H4 (cell line): Measurements from ENCODE around the gene TNNI3. TPM values are rescaled to one million over a fixed set of nuclear protein-coding genes. Genes with fewer than 3 reads are reported as not detected.
A peak's percentile ranks its signal among the peaks of the same experiment; 100 is the strongest.
"Not testable (repeated sequence)": the region's sequence is repeated elsewhere in the genome, so short reads cannot be mapped to it uniquely, and the experiment has no call there.

Experiments used
- DNase-seq: peaks from one replicate; pipeline ENCODE4 v3.0.0-alpha.2; 2015; ENCODE audit warnings: low spot score
- total RNA-seq: library from RNA; depleted of rRNA; stranded (reverse); fragments of >200 nt; shearing (Covaris generic); gene quantifications from 2 replicates; pipeline ENCODE4 v1.2.3, GENCODE V29; 2014

The TNNI3 gene
- total RNA-seq, 1 experiment from 2014 or later: not detected

DNA sequence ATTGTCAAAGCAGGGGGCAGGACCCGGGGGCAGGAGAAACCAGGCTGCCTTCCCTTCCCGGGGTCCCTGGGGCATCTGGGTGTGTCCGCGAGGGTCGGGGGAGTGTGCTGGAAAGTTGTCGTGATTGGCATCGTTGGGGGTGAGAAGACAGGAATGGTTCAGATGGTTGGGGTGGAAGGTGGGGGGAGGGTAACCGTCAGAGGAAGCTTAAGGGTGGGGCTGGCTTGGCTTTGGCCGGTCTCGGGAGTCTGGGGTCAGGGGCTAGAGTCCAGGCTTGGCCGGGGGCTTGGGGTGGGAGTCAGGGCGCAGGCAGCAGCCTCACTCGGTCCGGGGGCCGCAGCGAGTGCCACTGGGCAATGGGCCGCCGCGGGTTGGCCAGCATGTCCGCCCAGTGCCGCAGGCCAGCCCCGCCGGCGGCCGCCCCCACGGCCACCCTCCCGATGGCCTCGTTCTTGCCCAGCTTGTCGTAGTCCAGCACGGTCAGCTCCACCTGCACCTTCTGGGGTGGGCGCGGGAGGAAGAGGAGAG lies 15.7 kb upstream of the TNNI3 start:
- DNase-seq: no peak

DNA sequence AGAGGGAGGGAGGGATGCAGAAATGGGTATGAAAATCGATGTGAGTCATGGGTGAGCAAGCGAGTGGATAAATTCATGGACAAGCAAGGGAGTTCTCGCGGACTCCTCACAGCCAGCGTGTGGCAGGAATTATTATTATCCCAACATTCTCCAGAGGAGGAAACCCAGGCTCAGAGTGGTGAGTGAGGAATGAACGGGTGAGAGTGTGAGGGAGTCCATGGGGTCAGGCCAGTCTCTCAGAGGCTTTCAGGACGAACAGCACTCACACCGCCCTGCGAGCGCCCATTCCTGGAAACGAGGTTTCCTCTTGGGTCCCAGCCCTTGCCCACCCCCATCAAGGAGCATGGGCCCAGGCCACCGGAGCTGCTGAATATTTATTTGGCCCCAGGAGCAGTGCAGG lies 15.2 kb upstream of the TNNI3 start:
- no peak for DNase-seq

DNA sequence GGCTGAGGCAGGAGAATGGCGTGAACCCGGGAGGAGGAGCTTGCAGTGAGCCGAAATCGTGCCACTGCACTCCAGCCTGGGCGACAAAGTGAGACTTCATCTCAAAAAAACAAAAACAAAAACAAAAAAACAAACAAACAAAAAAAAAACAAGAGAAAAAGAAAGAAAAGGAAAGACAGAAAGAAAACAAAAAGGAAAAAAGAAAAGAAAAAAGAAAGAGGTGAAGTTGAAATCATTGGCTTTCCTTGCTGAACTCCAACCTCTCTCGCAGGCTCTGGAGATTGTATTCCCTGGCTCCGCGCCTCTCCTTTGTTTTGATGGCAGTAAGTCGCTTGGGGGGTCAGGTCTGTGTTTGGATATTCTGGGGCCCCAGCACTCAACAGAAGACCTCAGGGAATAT lies 14.8 kb upstream of the TNNI3 start:
- DNase-seq: not testable (repeated sequence)

DNA sequence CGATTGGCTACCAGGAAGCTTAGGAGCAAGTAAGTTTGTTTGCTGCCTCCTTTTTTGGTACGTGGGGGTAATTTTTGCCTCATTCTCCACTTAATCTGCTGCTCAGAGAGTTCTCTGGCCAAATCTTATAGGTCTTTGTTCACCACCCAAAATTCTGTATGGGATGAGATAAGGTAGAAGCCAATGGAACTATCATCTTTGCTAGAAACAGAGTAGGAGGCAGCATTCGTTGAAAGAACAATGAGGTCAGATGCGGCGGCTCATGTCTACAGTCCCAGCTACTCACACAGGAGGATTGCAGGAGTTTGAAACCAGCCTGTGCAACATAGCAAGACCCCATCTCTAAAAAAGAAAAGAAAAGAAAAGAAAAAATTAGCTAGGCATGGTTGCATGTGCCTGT lies 13.9 kb upstream of the TNNI3 start:
- DNase-seq: no peak

DNA sequence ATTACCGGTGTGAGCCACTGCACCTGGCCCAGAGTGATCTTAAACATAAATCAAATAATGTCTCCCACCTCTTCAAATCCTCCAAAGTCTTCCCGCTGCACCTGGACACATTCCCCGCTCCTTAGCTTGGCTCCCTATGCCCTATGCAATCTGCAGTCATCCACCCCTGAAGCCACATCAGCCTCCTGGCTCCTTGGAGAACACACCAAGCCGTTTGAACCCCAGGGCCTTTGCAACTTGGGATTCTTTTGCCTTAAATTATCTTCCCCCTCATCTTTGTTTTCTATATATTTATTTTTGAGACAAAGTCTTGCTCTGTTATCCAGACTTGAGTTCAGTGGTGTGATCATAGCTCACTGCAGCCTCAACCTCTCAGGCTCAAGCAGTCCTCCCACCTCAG lies 11.6 kb upstream of the TNNI3 start:
- no peak for DNase-seq

DNA sequence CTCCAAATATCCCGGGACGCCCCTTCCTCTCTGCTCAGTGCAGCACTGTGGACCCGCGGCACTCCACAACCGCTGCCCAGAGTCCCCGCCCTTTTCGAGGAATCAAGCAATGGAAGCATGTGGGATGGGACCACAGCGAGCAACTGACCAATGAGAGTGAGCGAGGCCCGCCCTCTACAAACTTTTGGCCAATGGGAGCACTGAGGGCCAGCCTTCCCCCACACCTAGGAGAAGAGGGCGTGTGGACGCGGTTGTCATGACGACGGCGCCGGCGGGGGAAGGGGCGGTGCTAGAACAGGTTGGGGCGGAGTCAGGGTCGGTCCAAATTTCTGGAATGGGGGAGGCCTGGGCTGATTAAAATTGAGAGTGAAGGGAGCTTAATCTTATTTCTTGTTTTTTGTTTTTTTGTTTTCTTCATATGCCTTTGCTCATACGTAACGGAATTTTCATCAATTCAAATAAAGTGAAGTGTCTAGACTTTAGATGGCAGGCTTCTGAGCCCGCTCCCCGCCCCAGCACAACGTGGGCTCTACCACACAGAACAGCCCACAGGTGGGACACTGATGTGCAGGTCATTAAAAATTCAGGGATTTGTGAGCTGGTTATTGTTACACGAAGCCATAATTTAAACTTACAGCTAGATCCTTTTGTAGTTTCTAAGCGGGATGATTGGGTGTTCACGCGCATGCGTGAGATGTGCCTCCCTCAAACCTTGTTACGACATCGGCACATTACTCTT lies 9.2 kb upstream of the TNNI3 start, which contains the start of gene DNAAF3:
Gene DNAAF3, minus strand, starts transcription at position 84 of the 739 bp plus-strand sequence. CDS start 200 bp downstream, outside the sequence.
- peak; percentile 100 for DNase-seq

DNA sequence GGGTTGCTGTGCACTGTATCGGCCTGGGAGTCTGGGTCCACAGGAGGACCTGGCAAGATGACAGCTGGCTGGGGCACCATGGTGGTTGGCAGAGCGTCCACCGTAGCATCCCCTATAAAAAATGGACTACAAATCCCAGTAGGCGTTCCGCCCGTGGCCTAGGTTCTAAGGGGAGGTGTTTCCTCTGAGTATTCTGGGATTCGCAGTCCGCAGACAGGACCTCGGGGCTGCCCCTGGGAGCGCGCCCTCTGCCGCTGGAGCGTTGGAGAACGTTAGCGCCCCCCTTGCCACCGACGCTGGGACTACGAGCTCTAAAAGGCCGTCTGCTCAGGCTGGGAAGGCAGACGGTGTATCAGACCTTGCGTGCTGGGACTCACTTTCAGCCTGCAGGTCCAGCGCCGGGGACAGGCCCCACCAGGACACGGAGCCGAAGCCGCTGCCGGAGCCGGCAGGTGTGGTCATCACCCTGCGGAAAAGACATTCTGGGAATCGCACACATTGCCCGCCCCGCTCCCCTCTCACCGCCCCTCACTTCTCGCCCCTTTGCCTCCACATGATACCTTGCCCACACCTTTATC lies 8.5 kb upstream of the TNNI3 start:
- peak; percentile 95 for DNase-seq

DNA sequence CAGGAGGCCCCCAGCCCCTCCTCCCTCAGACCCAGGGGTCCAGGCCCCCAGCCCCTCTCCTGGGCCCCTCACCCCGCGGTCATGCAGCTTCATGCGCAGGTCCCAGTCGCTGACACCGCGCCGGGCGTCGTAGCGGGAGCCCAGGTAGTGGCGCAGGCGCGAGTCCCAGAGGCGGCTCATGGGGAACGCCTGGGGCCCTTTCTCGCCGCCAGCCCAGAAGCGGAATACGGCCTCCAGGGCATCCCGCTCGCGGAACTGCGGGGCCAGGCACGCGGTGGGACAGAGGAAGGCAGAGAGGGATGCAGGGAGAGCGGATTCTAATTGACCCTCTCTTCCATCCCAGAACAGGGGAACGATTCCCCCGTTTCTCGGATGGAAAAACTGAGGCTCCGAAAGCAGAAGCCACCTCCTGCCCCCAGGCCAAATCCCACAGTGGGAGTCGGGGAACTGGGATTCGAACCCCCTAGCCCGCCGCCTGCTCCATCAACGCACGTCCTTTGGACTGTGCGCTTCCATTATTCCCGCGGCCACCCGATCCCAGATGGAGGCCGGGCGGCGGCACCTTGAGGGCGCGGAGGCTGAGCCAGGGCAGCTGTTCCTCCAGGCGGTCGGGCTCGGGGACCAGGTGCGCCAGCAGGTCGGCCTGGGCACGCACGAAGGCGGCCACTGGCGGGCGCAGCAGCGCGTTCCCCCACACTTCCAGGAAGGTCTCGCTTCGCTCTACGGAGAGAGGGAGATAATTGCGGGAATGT lies 4.2 kb upstream of the TNNI3 start:
- no peak for DNase-seq

DNA sequence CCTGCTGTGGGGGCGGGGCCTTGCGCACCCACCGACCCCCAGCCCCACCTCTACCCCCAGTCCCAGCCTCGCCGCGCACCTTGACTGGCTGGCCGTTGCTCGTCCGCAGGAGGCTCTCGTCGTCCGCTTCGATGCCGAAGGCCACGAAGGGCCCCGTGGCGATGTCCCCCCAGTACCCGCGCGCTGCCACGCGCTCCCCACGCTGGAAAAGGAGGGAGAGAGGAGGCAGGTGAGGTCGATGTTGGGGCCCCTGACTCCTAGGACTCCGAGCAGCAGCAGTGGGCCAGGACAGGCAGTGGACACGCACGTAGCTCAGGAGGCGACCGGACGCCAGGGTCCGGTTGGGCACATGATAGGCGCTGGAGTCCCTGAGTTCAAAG lies 3.4 kb upstream of the TNNI3 start:
- DNase-seq: no peak

DNA sequence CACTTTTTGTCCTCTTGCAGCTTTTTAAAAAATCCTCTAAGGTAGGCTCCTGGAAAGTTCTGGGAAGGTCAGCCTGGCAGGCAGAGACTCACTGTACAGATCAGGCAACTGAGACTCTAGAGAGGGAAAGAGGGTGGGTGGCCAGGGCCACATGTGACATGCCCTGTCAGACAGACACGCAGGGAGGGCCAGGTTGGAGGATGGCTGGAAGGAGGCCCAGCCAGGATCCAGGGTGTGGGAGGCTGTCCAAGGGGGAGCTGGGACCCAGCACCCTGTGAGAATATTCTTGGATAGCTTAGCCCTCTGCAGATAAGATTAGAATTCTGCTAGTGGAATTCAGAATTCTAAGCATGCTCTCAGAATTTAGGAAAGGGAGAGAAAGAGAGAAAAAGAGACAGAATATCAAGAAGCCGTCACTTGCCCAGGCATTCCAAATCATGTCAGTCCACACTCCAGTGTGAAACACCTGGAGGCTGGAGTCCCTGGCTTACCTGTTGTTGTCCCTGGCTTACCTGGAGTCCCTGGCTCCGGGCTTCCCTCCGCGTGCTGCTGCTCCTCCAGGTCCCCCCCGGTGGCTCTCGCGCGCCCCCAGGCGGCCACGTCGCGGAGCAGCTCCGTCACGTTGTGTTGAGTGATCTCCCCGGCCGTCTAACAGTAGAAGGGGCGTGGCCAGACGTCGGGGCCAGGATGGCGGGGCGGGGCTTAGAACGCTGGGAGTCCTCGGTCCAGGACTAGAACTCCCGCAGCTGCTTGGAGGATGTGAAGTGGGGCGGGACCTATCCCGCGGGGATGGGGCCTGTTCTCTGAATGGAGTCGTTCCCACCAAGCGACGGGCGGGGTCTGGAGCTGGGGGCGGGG lies 2.8 kb upstream of the TNNI3 start:
- peak; percentile 97 for DNase-seq

DNA sequence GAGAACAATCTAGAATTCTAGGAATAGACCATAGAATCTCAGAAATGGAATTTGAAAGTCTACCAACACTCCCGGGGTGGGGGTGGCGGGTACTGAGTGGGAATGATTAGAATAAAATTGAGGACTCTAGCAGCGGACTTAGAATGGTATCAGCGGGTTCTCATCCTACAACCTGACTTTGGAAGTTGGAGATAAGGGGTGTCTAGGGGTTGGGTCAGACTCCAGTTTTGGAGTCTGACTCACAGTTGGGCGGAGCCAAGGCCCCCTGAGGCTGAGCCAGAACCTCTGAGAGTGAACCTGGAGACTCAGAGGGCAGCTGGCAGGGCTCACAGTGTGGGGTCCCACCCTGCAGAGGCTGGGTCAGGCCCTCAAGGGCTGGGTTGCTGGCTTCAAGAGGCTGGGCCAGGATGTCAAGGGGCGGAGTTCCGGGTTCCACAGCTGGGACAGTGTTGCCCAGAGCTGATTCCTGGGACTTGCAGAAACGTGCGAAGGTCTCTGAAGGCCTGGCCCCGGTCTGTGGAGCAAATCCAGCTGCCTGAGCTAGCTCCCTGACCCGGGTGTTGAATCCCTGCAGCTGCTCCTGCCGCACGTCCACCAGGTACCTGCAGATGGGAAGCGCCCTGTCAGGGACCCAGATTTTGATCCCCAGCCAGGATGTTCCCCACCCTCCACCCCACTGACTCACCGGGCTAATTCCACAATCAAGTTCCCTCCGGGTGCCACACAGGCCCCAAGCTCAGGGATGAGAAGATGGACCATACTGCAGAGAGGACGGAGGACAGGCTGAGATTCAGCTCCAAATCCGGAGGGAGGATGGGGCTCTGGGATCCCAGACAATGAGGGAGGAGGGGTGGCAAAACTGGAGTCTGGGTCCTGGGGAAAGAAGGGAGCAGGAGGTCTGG lies 1.6 kb upstream of the TNNI3 start:
- peak; percentile 73 for DNase-seq

DNA sequence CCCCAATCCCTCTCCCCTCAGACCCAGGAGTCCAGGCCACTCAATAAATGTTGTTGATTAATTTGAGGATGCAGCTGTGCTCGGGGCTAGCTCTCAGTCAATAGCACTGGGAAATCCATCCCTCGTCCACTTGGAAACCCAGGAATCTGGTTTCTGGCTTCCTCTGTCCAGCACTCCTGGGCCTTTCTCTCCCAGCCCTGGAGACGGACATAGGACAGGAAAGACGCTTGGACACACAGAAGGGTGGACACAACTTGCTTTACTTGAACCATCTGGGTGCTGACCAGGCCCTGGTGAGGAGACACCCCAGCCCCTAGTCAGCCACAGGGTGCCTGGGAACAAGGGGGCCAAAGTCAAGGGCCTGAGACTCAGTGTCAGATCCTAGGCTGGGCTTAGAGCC lies 891 bp upstream of the TNNI3 start:
- no peak for DNase-seq

DNA sequence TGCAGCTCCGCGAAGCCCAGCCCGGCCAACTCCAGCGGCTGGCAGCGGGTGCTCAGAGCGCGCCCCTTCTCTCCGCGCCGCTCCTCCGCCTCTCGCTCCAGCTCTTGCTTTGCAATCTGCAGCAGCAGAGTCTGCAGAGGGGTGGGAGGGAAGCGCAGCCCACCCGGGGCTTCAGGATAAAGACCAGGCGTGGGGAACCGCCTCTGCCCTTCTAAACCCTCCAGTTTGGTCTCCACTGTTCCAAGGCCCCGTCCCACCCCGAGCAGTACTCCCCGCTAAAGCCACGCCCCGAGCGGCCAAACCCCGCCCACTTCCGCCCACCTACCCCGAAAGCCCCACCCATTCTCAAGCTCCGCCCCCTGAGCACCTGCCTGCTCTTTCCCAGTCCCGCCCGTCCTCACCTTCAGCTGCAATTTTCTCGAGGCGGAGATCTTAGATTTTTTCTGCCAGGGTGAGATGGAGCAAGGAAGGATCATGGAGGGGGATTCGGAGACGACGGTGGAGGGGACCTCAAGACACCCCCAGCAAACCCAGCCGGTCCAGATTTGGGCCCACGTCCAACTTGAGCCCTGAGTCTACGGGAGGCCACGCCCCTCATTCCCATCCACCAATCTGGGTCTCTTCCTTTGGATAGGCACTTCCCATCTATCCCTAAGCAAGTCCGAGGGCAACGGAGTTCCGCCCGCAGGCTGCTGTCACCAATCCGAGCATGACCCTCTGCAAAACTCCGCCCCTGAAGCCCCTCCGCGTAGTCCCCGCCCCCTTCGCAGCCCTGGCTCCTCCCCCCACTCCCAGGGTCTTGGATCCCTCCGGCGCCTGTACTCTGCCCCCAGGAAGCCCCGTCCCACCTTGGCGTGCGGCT lies 1.1 kb downstream of the TNNI3 start:
- DNase-seq: peak; percentile 23

DNA sequence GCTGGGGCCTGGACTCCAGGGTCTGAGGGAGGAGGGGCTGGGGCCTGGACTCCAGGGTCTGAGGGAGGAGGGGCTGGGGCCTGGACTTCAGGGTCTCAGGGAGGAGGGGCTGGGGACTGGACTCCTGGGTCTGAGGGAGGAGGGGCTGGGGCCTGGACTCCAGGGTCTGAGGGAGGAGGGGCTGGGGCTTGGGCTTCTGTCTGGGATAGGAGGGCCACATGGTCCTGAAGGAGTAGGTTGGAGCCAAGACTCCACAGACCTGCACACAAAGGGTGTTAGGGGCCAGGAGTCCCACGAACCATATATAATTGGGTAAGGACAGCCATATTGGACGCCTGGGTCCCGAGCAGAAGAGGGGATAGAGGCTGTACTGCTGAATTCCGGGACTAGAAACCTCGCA lies 1.7 kb downstream of the TNNI3 start:
- DNase-seq: not testable (repeated sequence)

DNA sequence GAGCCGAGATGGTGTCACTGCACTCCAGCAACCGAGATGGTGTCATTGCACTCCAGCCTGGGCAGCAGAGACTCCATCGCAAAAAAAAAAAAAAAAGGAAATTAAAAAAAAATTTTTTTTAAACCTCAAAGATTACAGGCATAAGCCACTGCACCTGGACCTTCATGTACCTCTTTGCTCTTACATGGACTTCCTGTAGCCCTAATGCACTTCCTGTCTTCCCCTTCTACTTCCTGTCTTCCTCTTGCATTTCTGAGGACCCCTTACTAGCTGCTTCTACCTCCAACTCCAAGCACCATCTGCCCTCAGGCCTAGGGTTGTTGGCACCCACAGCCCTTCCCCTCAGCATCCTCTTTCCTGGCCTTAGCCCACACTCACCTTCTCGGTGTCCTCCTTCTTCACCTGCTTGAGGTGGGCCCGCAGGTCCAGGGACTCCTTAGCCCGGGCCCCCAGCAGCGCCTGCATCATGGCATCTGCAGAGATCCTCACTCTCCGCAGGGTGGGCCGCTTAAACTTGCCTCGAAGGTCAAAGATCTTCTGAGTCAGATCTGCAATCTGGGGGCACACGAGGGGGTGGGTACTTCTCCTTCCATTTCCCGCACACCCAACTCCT lies 3.8 kb downstream of the TNNI3 start:
- peak; percentile 15 for DNase-seq

DNA sequence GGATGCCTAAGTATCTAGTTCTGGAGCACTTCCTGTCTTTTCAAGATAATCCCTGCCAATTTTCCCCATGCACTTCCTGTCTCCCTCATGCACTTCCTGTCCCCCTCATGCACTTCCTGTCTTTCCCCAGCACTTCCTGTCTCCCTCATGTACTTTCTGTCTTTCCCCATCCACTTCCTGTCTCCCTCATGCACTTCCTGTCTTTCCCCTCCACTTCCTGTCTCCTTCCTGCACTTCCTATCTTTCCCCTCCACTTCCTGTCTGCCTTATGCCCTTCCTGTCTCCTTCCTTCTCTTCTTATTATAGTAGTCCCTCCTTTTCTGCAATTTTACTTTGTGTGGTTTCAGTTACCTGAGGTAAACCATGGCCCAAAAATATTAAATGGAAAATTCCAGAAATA lies 5.5 kb downstream of the TNNI3 start:
- DNase-seq: peak; percentile 67

DNA sequence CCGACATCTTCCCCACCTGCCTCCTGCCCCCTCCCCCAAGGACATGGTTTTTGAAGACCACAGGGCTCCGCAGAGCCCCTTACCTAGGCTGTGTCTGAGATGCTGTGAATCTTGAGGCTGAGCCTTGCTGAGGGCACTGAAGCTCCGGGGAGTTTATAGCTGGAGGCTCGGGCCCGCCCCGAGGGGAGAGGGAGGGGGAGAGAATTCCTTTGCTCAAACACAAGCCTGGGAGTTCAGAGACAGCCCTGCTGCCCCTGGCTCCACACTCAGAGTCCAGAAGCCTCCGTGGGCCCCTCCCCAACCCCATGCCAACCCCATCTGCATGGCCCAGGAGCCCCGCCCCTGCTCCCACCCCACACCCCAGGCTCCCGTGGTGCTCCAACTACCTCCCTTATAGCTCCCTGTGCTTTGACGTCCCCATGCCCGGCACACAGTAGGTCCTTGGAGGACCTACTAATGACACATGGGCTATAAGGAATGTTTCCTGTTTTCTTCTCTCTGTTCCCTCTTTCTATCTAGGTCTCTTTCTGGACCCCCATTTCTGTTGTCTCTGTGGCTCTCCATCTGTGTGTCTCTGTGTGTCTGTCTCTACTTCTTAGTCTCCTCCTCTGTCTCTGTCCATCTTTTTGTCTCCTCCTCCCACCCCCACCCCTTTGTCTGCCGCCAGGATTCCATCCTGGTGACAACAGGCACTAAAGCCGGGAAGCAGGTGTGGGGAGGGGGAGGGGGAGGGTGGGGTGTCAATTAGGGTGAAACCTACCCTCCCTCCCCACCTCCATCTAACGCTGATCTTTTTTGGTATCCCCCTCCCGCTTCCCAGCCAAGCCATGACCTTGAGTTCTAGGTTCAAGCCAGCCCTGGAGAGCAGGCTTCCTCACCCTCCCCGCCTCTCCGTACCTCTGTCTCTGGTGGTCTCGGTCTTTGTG lies 8.2 kb downstream of the TNNI3 start, which contains the start of gene TNNT1:
Gene TNNT1, minus strand, starts transcription at position 129 of the 926 bp plus-strand sequence. CDS start 2,049 bp downstream, outside the sequence.
- no peak for DNase-seq
